Neural crest cell (in vitro differentiated cells): ENCODE results near the gene FBXL17. TPM values are rescaled to one million over a fixed set of nuclear protein-coding genes. Genes with fewer than 3 reads are reported as not detected.
"Not testable (repeated sequence)": the region's sequence is repeated elsewhere in the genome, so short reads cannot be mapped to it uniquely, and the experiment has no call there.

Experiments
- DNase-seq: peaks from one replicate; pipeline ENCODE4 v3.0.0; 2021; ENCODE audit warnings: low read depth, mixed read lengths, low spot score
- H3K27ac Mint-ChIP-seq: one replicate; pipeline ENCODE4 v1.8.0; 2021; ENCODE audit warnings: mild to moderate bottlenecking, mixed read lengths; ENCODE audit not compliant: unreplicated experiment
- H3K27me3 Mint-ChIP-seq: 2 replicates; pipeline ENCODE4 v1.8.0; 2021; ENCODE audit warnings: low read depth, mild to moderate bottlenecking, mixed read lengths
- H3K36me3 Mint-ChIP-seq: 2 replicates; pipeline ENCODE4 v1.8.0; 2021; ENCODE audit warnings: low read depth, mild to moderate bottlenecking, mixed read lengths
- H3K4me1 Mint-ChIP-seq: 2 replicates; pipeline ENCODE4 v1.8.0; 2021; ENCODE audit warnings: mixed read lengths
- H3K4me3 Mint-ChIP-seq: one replicate; pipeline ENCODE4 v1.8.0; 2021; ENCODE audit warnings: mild to moderate bottlenecking, mixed read lengths
- H3K9me3 Mint-ChIP-seq: 2 replicates; pipeline ENCODE4 v1.8.0; 2021; ENCODE audit warnings: mixed read lengths
- CTCF ChIP-seq: fragments of 200-600 bp; sonication (generic); conservative IDR thresholded peaks from 2 replicates; pipeline ENCODE4 v1.5.0; 2021; ENCODE audit warnings: antibody characterized with exemption, mild to moderate bottlenecking
- total RNA-seq: library from RNA; stranded (reverse); gene quantifications from 2 replicates; pipeline ENCODE4 v1.2.1, GENCODE V29; 2021

Gene FBXL17
- total RNA-seq, 1 donor from 2014 or later: 17.8 TPM

- Mint-ChIP-seq H3K9me3 (peaks cover 17% of the 10 kb centered on the region), H3K36me3 (peaks cover 24% of the 10 kb centered on the region), H3K27ac (no peak overlapping the region), H3K4me3 (no peak overlapping the region), H3K27me3 (no peaks in the 10 kb centered on the region), H3K4me1 (no peaks in the 10 kb centered on the region)
- DNase-seq: no peak
- no peak for TF ChIP-seq CTCF
Observed at GRCh38 chr5:108280960-108281569, 100.8 kb downstream of the FBXL17 start.

GRCh38 chr5:108280248-108280647 lies 101.7 kb downstream of the FBXL17 start:
- no peak for TF ChIP-seq CTCF
- Mint-ChIP-seq H3K36me3 (peaks cover 22% of the 10 kb centered on the region), H3K4me1 (no peaks in the 10 kb centered on the region), H3K27ac (no peak overlapping the region), H3K27me3 (no peaks in the 10 kb centered on the region), H3K9me3 (peaks cover 17% of the 10 kb centered on the region), H3K4me3 (no peak overlapping the region)
- no peak for DNase-seq

GRCh38 chr5:108278285-108279240 lies 103.3 kb downstream of the FBXL17 start:
- no peaks in the 10 kb centered on the region for H3K27me3 Mint-ChIP-seq
- no peak for TF ChIP-seq CTCF
- DNase-seq: no peak
- H3K9me3 Mint-ChIP-seq: peaks cover 14% of the 10 kb centered on the region
- H3K36me3 Mint-ChIP-seq: peaks cover 12% of the 10 kb centered on the region
- no peak overlapping the region for H3K4me3 Mint-ChIP-seq
- no peak overlapping the region for H3K27ac Mint-ChIP-seq
- H3K4me1 Mint-ChIP-seq: no peaks in the 10 kb centered on the region

GRCh38 chr5:108276187-108277050 lies 105.5 kb downstream of the FBXL17 start:
- Mint-ChIP-seq H3K27ac (peak overlapping the region; percentile 57), H3K9me3 (peaks cover 3% of the 10 kb centered on the region), H3K27me3 (no peaks in the 10 kb centered on the region), H3K4me1 (no peaks in the 10 kb centered on the region), H3K4me3 (no peak overlapping the region), H3K36me3 (peaks cover 1% of the 10 kb centered on the region)
- DNase-seq: no peak
- TF ChIP-seq CTCF: no peak

GRCh38 chr5:108274080-108274479 lies 107.8 kb downstream of the FBXL17 start:
- not testable (repeated sequence) for H3K27me3 Mint-ChIP-seq, H3K36me3 Mint-ChIP-seq, DNase-seq, H3K27ac Mint-ChIP-seq, H3K9me3 Mint-ChIP-seq, H3K4me1 Mint-ChIP-seq, H3K4me3 Mint-ChIP-seq
